Duodenal mucosa (tissue), 2 donors: Measurements from ENCODE around the gene VPS33A.

Source experiments
- H3K27ac ChIP-seq: one replicate; pipeline ENCODE4 v1.7.0; 2013; ENCODE audit warnings: low read depth, low read length
- H3K27me3 ChIP-seq, 2 donors: one replicate each; pipeline ENCODE4 v1.7.0; 2013; ENCODE audit warnings: low read length in 2 of 2, control low read depth in 1 of 2; ENCODE audit not compliant: insufficient read depth in 2 of 2, control insufficient read depth in 1 of 2
- H3K36me3 ChIP-seq, 2 donors: one replicate each; pipeline ENCODE4 v1.7.0; 2013; ENCODE audit warnings: low read length in 2 of 2, control low read depth in 1 of 2; ENCODE audit not compliant: insufficient read depth in 2 of 2, control insufficient read depth in 1 of 2
- H3K4me1 ChIP-seq, 2 donors: one replicate each; pipeline ENCODE4 v1.7.0; 2013; ENCODE audit warnings: low read length in 2 of 2, control low read depth in 1 of 2; ENCODE audit not compliant: insufficient read depth in 2 of 2, control insufficient read depth in 1 of 2
- H3K4me3 ChIP-seq, 2 donors: one replicate each; pipeline ENCODE4 v1.7.0; 2013; ENCODE audit warnings: low read length in 2 of 2, low read depth in 1 of 2
- H3K9ac ChIP-seq, 2 donors: one replicate each; pipeline ENCODE4 v1.7.0; 2013; ENCODE audit warnings: low read length in 2 of 2, low read depth in 1 of 2
- H3K9me3 ChIP-seq, 2 donors: one replicate each; pipeline ENCODE4 v1.7.0; 2013; ENCODE audit warnings: low read length in 2 of 2, control low read depth in 1 of 2; ENCODE audit not compliant: control insufficient read depth in 1 of 2

Gene VPS33A

GRCh38 chr12:122200541-122201175 lies 65.6 kb downstream of the VPS33A start:
- peaks cover 3 to 13% of the 10 kb centered on the region in 2 donors for H3K4me1 ChIP-seq
- H3K36me3 ChIP-seq = no peaks in the 10 kb centered on the region

GRCh38 chr12:122199484-122200355 lies 66.6 kb downstream of the VPS33A start:
- Histone ChIP-seq H3K36me3 (no peaks in the 10 kb centered on the region), H3K27ac (no peak overlapping the region), H3K9me3 (no peaks in the 10 kb centered on the region), H3K4me3 (no peak overlapping the region), H3K9ac (no peak overlapping the region), H3K27me3 (peaks cover 12 to 21% of the 10 kb centered on the region in 2 donors), H3K4me1 (peaks cover 3 to 13% of the 10 kb centered on the region in 2 donors)

More at GRCh38 chr12:122200541-122201175, 65.6 kb downstream of the VPS33A start:
- Histone ChIP-seq H3K27me3 (peaks cover 22 to 31% of the 10 kb centered on the region in 2 donors), H3K27ac (no peak overlapping the region), H3K9me3 (no peaks in the 10 kb centered on the region), H3K4me3 (peak overlapping the region in 1 of 2 donors; percentile 16), H3K9ac (no peak overlapping the region)

GRCh38 chr12:122197612-122197966 lies 68.7 kb downstream of the VPS33A start:
- H3K4me3 ChIP-seq = no peak overlapping the region
- peaks cover 3 to 6% of the 10 kb centered on the region in 2 donors for H3K4me1 ChIP-seq
- H3K27ac ChIP-seq = no peak overlapping the region
- H3K27me3 ChIP-seq = peaks cover 3 to 15% of the 10 kb centered on the region in 2 donors
- no peaks in the 10 kb centered on the region for H3K9me3 ChIP-seq
- H3K36me3 ChIP-seq = no peaks in the 10 kb centered on the region
- H3K9ac ChIP-seq = no peak overlapping the region

DNA sequence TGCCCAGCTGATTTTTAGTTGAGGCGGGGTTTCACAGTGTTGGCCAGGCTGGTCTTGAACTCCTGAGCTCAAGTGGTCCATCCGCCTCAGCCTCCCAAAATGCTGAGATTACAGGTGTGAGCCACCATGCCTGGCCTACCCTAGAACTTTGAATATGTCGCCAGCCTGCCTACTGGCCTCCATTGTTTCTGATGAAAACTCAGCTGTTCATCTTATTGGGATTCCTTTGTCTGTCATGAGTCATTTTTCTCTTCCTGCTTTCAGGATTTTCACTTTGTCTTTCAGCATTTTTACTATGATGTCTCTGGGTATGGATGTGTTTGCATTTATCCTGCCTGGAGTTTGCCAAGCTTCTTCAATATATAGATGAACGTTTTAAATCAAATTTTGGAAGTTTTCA lies 70.9 kb downstream of the VPS33A start:
- H3K9ac ChIP-seq = no peak overlapping the region
- peaks cover 0 to 1% of the 10 kb centered on the region in 2 donors for H3K4me1 ChIP-seq
- no peak overlapping the region for H3K4me3 ChIP-seq
- H3K36me3 ChIP-seq = no peaks in the 10 kb centered on the region
- no peaks in the 10 kb centered on the region for H3K9me3 ChIP-seq
- H3K27ac ChIP-seq = no peak overlapping the region
- peaks cover 0 to 7% of the 10 kb centered on the region in 2 donors for H3K27me3 ChIP-seq

DNA sequence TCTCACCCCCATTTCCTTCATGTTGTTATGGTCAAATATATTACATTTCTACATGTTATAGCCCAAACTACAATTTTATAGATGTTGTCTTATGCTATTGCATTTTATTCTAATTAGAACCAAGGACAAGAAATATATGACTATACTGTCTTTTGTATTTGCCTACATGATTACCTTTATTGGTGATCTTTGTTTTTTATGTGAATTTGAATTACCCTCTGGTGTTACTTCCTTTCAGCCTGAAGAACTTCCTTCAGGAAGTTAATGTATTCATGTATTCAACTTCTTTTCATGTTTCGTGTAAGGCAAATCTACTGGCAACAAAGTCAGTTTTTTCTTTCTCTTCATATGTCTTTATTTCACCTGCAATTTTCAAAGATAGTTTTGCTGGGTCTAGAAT lies 71.5 kb downstream of the VPS33A start:
- no peak overlapping the region for H3K9ac ChIP-seq
- no peak overlapping the region for H3K4me3 ChIP-seq
- no peaks in the 10 kb centered on the region for H3K4me1 ChIP-seq
- H3K27me3 ChIP-seq = peaks cover 0 to 1% of the 10 kb centered on the region in 2 donors
- H3K9me3 ChIP-seq = no peaks in the 10 kb centered on the region
- H3K27ac ChIP-seq = no peak overlapping the region
- H3K36me3 ChIP-seq = no peaks in the 10 kb centered on the region

- H3K27me3 ChIP-seq = no peaks in the 10 kb centered on the region
- H3K36me3 ChIP-seq = no peaks in the 10 kb centered on the region
- no peak overlapping the region for H3K4me3 ChIP-seq
- H3K9me3 ChIP-seq = no peaks in the 10 kb centered on the region
- H3K9ac ChIP-seq = no peak overlapping the region
- no peaks in the 10 kb centered on the region for H3K4me1 ChIP-seq
- no peak overlapping the region for H3K27ac ChIP-seq
Measured at GRCh38 chr12:122192441-122192840, 73.9 kb downstream of the VPS33A start.

GRCh38 chr12:122190842-122191668 lies 75.2 kb downstream of the VPS33A start:
- Histone ChIP-seq H3K27me3 (no peaks in the 10 kb centered on the region), H3K9ac (no peak overlapping the region), H3K36me3 (no peaks in the 10 kb centered on the region), H3K9me3 (no peaks in the 10 kb centered on the region), H3K4me3 (no peak overlapping the region), H3K27ac (no peak overlapping the region), H3K4me1 (no peaks in the 10 kb centered on the region)

DNA sequence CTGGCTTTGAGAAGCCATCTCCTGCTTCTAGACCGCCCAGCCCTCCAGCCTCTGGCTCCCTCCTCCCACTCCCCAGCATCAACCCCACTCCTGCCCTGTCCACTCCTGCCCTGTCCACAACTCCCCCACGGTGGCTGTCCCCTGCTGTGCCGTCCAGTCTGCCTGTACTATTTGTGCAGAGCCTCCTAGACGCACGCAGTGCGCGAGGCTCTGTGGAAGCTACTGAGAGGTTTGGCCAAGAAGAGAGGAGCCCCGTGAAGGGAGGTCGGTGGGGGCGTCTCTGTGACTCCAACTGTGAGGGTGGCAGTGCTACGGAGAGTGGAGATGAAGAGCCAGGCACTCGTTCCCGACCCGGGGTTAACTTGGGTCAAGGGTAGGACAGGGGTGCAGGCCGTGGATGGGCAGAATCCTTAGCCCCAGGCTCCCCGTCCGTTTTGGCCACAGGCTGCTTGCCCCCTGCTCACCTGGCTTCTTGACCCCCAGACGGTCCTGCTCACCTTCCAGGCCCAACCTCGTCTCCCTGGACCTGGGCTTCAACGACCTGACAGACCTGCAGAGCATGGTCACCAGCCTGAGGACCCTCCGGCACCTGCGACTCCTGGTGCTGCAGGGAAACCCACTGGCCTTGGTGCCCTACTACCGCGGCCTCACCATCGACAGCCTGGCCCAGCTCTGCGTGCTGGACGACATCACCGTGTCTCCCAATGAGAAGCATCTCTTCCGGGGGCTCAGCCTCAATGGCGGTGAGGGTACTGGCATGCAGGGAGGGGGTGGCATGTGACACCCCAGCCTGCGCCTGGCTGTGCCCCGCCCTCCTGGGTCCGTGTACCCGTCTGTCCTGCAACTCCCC lies 76.4 kb downstream of the VPS33A start:
- H3K27ac ChIP-seq = no peak overlapping the region
- no peaks in the 10 kb centered on the region for H3K4me1 ChIP-seq
- no peak overlapping the region for H3K4me3 ChIP-seq
- H3K36me3 ChIP-seq = no peaks in the 10 kb centered on the region
- H3K9ac ChIP-seq = no peak overlapping the region
- no peaks in the 10 kb centered on the region for H3K9me3 ChIP-seq
- H3K27me3 ChIP-seq = no peaks in the 10 kb centered on the region

GRCh38 chr12:122187466-122187865 lies 78.8 kb downstream of the VPS33A start:
- Histone ChIP-seq H3K27ac (no peak overlapping the region), H3K4me3 (no peak overlapping the region), H3K9ac (no peak overlapping the region), H3K27me3 (no peaks in the 10 kb centered on the region), H3K4me1 (peaks cover 0 to 2% of the 10 kb centered on the region in 2 donors), H3K36me3 (no peaks in the 10 kb centered on the region), H3K9me3 (no peaks in the 10 kb centered on the region)
